GM12878 (cell line): Measurements from ENCODE around the gene HIRIP3.

Experiments used
- EP300 ChIP-seq, 2 experiments: fragments of 150-350 bp in 1 of 2; IDR thresholded peaks; 2 replicates each; pipeline ENCODE4 v1.6.1; 2011 to 2012; ENCODE audit warnings: low read depth in 2 of 2, low read length in 2 of 2, borderline replicate concordance in 1 of 2, improper control_type of control experiment in 1 of 2, inconsistent platforms in 1 of 2; ENCODE audit not compliant: control insufficient read depth in 1 of 2
- FOS ChIP-seq: IDR thresholded peaks from 3 replicates; pipeline ENCODE4 v1.6.1; 2011; ENCODE audit warnings: borderline replicate concordance; ENCODE audit not compliant: insufficient read length; ENCODE audit errors: extremely low read depth
- JUND ChIP-seq: IDR thresholded peaks from 2 replicates; pipeline ENCODE4 v1.6.1; 2012; ENCODE audit warnings: low read depth, mild to moderate bottlenecking, low read length, improper control_type of control experiment, moderate library complexity
- NFIC ChIP-seq: IDR thresholded peaks from 2 replicates; pipeline ENCODE4 v1.6.1; 2012; ENCODE audit warnings: low read depth, mild to moderate bottlenecking, inconsistent platforms, low read length, moderate library complexity
- PAX8 ChIP-seq: fragments of 450-650 bp; IDR thresholded peaks from 2 replicates; pipeline ENCODE4 v1.6.1; 2017; ENCODE audit warnings: mild to moderate bottlenecking, moderate library complexity
- POLR2AphosphoS5 ChIP-seq: IDR thresholded peaks from 2 replicates; pipeline ENCODE4 v1.6.1; 2011; ENCODE audit warnings: mild to moderate bottlenecking, low read length, inconsistent platforms
- RELA ChIP-seq: fragments of 450-650 bp; IDR thresholded peaks from 2 replicates; pipeline ENCODE4 v1.8.0; 2014; ENCODE audit warnings: borderline replicate concordance; ENCODE audit not compliant: partially characterized antibody
- SIN3A ChIP-seq: IDR thresholded peaks from 2 replicates; pipeline ENCODE4 v1.6.1; 2012; ENCODE audit warnings: low read depth, low read length, improper control_type of control experiment
- TF ChIP-seq, protein P1 (sequence below): IDR thresholded peaks from 2 replicates; pipeline ENCODE4 v1.6.1; 2012; ENCODE audit warnings: low read depth, low read length, improper control_type of control experiment
- TF ChIP-seq, protein P2 (sequence below), 3 experiments: IDR thresholded peaks in 2 of 3; conservative IDR thresholded peaks in 1 of 3; 2 replicates each; pipeline ENCODE4 v1.5.1; 2011; ENCODE audit warnings: low read depth in 3 of 3, low read length in 3 of 3, mild to moderate bottlenecking in 3 of 3, control low read depth in 2 of 3, moderate library complexity in 2 of 3, inconsistent platforms in 1 of 3, mixed read lengths in 1 of 3; ENCODE audit not compliant: control insufficient read depth in 2 of 3, insufficient read depth in 1 of 3; ENCODE audit errors: extremely low read depth in 1 of 3
- TF ChIP-seq, protein P3 (sequence below): IDR thresholded peaks from 2 replicates; pipeline ENCODE4 v1.6.1; 2012; ENCODE audit warnings: low read depth, low read length, improper control_type of control experiment
- TF ChIP-seq, protein P4 (sequence below): IDR thresholded peaks from 2 replicates; pipeline ENCODE4 v1.6.1; 2011; ENCODE audit warnings: mild to moderate bottlenecking, low read depth, low read length, moderate library complexity; ENCODE audit not compliant: insufficient replicate concordance

DNA sequence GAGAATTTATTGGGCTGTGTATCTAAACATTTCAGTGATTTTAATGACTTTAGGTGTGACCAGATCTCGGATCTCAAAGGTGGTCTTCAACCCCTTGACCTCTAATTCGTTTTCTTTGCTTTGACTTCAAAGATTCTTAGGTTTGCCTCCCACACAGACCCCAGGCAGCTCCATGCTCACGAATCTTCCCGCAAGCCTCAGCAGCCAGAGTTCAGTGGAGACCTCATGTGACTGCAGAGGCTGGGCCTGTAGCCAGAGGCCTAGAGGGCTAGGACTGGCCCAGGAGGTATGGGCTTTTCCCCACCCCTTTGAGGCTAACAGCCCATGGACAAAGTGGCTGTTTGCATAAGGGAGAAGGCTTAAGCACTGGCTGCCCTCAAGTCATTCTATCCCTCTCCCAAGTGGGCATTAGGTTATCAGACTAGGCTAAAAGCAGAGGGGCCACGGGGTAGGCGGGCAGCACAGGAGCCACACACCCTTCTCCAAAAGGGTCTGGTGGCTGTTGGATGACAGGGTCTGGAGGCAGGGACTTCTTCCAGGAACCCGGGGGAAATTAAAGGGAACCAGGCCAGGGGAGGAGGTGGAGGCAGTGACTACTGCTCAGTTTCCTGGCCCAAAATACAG lies 3.0 kb downstream of the HIRIP3 start:
- TF ChIP-seq, protein P1, sequence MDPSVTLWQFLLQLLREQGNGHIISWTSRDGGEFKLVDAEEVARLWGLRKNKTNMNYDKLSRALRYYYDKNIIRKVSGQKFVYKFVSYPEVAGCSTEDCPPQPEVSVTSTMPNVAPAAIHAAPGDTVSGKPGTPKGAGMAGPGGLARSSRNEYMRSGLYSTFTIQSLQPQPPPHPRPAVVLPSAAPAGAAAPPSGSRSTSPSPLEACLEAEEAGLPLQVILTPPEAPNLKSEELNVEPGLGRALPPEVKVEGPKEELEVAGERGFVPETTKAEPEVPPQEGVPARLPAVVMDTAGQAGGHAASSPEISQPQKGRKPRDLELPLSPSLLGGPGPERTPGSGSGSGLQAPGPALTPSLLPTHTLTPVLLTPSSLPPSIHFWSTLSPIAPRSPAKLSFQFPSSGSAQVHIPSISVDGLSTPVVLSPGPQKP: no peak
- TF ChIP-seq, protein P2, sequence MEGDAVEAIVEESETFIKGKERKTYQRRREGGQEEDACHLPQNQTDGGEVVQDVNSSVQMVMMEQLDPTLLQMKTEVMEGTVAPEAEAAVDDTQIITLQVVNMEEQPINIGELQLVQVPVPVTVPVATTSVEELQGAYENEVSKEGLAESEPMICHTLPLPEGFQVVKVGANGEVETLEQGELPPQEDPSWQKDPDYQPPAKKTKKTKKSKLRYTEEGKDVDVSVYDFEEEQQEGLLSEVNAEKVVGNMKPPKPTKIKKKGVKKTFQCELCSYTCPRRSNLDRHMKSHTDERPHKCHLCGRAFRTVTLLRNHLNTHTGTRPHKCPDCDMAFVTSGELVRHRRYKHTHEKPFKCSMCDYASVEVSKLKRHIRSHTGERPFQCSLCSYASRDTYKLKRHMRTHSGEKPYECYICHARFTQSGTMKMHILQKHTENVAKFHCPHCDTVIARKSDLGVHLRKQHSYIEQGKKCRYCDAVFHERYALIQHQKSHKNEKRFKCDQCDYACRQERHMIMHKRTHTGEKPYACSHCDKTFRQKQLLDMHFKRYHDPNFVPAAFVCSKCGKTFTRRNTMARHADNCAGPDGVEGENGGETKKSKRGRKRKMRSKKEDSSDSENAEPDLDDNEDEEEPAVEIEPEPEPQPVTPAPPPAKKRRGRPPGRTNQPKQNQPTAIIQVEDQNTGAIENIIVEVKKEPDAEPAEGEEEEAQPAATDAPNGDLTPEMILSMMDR (IDR thresholded peaks at IDR 0.05 in 2 of 3, conservative IDR thresholded peaks at IDR 0.05 in 1 of 3; ENCODE audit: control insufficient read depth in 2 of 3, extremely low read depth in 1 of 3, insufficient read depth in 1 of 3, low read depth in 3 of 3, low read length in 3 of 3): no peak
- TF ChIP-seq NFIC (no peak), SIN3A (no peak), EP300 (IDR thresholded peaks at IDR 0.05; ENCODE audit: borderline replicate concordance in 1 of 2, control insufficient read depth in 1 of 2, low read depth in 2 of 2, low read length in 2 of 2) (no peak), PAX8 (no peak), FOS (no peak), POLR2AphosphoS5 (no peak), JUND (no peak), RELA (no peak)
- TF ChIP-seq, protein P3, sequence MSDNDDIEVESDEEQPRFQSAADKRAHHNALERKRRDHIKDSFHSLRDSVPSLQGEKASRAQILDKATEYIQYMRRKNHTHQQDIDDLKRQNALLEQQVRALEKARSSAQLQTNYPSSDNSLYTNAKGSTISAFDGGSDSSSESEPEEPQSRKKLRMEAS: no peak
- TF ChIP-seq, protein P4, sequence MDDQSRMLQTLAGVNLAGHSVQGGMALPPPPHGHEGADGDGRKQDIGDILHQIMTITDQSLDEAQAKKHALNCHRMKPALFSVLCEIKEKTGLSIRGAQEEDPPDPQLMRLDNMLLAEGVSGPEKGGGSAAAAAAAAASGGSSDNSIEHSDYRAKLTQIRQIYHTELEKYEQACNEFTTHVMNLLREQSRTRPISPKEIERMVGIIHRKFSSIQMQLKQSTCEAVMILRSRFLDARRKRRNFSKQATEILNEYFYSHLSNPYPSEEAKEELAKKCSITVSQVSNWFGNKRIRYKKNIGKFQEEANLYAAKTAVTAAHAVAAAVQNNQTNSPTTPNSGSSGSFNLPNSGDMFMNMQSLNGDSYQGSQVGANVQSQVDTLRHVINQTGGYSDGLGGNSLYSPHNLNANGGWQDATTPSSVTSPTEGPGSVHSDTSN: no peak
